ENCODE results near the gene CBLB.

The CBLB gene

DNA sequence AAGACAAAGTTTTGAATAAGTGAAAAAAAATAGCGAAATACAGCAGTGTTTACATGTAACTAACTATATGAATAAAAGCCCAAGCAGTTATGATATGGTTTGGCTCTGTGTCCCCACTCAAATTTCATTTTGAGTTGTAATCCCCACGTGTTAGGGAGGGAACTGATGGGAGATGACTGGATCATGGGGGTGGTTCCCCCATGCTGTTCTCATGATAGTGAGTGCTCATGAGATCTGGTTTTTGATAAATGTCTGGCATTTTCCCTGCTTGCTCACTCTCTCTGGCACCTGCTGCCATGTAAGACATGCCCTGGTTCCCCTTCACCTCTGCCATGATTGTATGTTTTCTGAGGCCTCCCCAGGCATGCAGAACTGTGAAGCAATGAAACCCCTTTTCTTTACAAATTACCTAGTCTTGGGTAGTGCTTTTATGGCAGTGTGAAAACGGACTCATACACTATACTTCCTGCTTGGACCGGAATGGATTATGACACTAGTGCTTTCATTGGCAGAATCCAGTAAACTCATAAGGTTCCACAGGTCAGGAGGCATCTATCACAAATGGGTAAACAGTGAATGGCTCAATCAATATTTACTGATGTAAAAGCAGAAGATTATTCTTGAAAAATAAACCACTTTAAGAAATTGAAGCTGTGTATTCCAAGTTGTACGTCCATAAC lies 192.1 kb downstream of the CBLB start:
- DNase-seq, result no peak

- no peak for DNase-seq
These were observed 194.3 kb downstream of the CBLB start for GRCh38 chr3:105674437-105675065.

- DNase-seq, result no peak
These were observed 195.8 kb downstream of the CBLB start for GRCh38 chr3:105672996-105673395.

DNA sequence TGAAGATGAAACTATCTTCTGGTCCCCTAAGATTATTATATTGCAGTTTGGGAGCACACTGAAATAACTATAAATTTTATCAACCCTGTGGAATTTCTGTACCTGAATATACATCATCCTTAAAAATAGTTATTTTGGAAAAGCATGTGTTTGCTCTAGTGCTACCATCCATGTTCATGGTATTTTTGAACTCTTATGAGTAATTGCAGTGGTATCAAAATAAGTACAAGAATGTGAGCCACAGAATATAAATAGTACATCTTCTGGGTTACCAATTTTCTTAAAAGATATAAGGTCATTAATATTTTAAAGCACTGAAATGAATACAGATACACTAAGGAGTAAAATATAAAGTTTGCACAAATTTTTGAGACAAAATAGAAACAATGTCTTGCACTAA lies 206.5 kb downstream of the CBLB start:
- DNase-seq, result no peak

DNA sequence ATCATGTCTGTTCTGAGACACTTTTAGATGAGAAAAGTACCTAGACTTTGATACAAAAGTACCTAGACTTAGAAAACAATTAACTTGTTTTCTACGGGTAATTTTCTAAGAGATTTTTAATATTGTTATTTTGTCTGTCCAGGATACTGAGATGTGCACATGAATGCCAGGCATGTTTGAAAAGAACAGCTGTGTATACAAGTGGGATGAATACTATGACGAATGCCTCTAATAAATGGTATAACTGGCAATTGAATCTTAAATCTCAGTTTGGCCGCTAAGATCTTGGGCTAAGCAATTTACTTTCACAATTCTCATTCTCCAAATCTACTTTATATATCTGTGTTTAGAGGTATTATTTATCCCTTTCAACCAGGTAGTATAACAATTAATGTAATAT lies 207.4 kb downstream of the CBLB start:
- DNase-seq, result no peak

- DNase-seq, result no peak
These were observed 211.9 kb downstream of the CBLB start for GRCh38 chr3:105656651-105657504.

DNA sequence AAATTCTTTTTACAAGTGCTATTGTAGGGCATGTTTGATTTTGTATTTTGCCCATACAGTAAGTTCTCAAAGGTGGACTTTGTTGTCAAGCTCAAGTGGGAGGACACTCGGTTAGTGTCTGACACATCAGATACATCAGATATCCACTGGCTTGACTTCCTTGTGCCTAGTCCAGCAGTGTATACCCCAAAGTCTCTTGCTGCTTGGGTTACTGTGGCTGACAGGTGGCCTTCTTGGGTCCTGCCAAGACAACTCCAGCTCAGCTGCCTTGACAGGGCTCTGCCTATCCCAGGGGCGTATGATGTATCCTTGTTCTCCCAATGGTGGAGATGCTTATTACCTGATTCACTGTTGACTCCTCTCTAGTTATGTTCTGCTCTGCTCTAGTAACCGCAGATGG lies 214.9 kb downstream of the CBLB start:
- no peak for DNase-seq

DNA sequence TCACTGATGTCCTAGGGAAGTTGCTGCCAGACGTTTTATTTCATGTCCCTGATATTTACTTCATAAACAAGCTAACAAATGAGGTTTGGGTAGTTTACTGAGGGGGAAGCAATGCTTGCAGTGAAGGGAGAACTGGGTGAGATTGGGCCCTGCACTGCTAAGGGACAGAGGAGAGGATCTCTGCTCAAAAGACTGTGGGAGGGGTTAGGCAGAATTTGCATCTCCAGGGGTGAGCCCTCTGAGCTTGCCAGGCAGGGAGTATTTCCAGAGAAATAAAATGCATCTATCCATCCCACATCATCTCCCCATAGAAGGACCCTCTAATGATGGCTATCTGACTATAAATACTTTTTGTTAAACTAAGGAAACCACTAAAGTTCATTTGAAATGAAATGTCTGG lies 215.6 kb downstream of the CBLB start:
- DNase-seq, result no peak

DNA sequence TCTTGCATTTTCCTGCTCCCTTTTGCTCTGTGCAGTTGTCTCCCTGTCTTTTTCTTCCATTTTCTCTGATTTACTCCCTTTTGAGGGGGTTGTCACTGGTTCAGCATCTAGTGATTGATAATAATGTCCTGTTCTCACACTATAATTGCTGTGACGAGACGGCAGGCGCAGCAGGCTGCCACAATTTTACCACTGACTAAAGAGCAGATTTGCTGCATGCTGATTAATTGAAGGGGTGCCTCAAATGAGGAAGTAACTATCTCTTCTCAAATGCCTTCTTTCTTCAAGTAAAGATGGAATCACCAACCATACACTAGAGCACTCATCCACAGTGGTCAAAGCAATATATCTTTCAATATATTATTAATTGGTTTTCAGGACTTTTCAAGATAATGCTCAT lies 219.3 kb downstream of the CBLB start:
- no peak for DNase-seq

DNA sequence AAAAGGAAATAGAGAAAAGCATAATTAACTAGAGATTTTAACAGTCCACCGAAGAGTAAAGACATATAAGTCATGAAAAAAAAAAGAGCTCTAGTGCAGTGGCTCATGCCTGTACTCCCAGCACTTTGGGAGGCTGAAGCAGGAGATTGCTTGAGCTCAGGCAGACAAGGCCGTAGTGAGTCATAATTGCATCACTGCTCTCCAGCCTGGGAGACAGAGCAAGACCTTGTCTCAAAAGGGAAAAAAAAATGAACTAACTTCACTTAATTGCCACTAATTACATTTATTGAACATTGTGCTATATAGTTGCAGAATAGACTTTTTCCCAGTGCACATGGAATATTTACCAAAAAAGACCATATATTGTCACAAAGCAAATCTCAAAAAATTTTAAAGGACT lies 221.8 kb downstream of the CBLB start:
- DNase-seq, result no peak

- no peak for DNase-seq
These were observed 229.7 kb downstream of the CBLB start for GRCh38 chr3:105639131-105639530.

- DNase-seq, result no peak
These were observed 234.1 kb downstream of the CBLB start for GRCh38 chr3:105634708-105635107.

GRCh38 chr3:105629718-105630117 lies 239.1 kb downstream of the CBLB start:
- no peak for DNase-seq

- DNase-seq, result no peak
These were observed 242.1 kb downstream of the CBLB start for GRCh38 chr3:105626739-105627138.

GRCh38 chr3:105622169-105622568 lies 246.6 kb downstream of the CBLB start:
- no peak for DNase-seq

- DNase-seq, result no peak
These were observed 248.6 kb downstream of the CBLB start for GRCh38 chr3:105620236-105620635.

- DNase-seq, result no peak
These were observed 249.2 kb downstream of the CBLB start for GRCh38 chr3:105619651-105620050.

GRCh38 chr3:105618556-105618955 lies 250.3 kb downstream of the CBLB start:
- DNase-seq, result no peak

DNA sequence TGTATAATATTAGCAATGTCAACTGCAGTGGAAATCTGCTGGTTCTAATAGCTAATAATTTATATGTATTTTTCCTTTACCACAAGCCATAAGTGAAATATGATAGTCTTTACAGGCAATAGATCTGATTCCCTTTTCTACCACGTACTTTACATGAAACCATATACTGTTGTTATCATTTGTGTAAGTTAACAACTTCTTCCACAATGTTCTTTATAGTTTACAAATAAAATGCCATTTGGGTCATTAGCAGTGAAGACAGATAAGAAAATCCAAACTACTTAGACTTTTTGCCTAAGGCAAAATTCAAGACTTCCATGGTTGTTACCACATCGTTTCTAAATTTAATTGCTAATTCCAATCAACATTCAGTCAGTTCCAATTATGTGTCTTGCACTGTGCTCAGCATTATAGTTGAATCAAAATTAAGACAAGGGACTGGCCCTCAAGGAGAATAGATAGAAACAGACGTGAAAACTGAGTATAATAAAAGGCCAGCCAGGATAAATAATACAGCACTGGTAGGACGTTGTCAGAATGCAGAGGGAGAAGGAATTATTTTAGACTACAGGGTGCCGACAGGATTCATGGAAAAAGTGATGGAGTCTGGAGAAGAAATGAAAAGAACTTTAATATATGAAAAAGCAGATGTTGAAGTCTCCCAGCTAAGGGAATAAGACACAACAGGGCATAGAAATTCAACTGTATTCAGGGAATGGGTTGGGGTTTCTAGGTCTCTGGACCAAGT lies 252.3 kb downstream of the CBLB start:
- DNase-seq, result no peak

- no peak for DNase-seq
These were observed 253.0 kb downstream of the CBLB start for GRCh38 chr3:105615814-105616213.

- no peak for DNase-seq
These were observed 254.4 kb downstream of the CBLB start for GRCh38 chr3:105614288-105615030.

DNA sequence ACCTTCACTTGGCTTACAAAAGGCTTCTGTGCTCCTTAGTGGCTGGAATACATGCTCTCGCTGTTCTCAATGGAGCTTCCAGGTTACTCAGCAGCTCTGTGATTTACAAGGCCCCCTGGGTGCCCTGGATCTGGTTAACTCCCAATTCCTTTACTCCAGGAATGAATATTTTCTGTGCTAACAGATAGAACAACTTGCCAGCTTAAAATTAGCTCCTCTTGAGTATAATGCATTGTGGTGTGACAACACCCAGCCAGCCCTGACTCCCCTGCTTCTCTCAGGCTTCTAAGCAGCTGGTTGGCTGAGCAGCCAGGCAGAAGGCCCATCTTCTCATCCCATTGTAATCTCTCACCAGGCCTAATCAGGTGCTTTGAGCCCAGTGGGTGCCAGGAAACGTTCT lies 255.7 kb downstream of the CBLB start:
- DNase-seq, result no peak

Measured in NCI-H1048 (cell line).